Stimulated activated CD8-positive, alpha-beta memory T cell treated with anti-CD3 and anti-CD28 coated beads, Interleukin-7, amount 100 ng/mL, for 4 hours (primary cell): ENCODE measurements around the gene CPLANE2.
"Not testable (repeated sequence)": the region's sequence is repeated elsewhere in the genome, so short reads cannot be mapped to it uniquely, and the experiment has no call there.

Source experiments
- DNase-seq, 2 donors: peaks; one replicate each; pipeline ENCODE4 v3.0.0-alpha.2; 2020; ENCODE audit warnings: low read depth in 2 of 2

CPLANE2 gene

DNA sequence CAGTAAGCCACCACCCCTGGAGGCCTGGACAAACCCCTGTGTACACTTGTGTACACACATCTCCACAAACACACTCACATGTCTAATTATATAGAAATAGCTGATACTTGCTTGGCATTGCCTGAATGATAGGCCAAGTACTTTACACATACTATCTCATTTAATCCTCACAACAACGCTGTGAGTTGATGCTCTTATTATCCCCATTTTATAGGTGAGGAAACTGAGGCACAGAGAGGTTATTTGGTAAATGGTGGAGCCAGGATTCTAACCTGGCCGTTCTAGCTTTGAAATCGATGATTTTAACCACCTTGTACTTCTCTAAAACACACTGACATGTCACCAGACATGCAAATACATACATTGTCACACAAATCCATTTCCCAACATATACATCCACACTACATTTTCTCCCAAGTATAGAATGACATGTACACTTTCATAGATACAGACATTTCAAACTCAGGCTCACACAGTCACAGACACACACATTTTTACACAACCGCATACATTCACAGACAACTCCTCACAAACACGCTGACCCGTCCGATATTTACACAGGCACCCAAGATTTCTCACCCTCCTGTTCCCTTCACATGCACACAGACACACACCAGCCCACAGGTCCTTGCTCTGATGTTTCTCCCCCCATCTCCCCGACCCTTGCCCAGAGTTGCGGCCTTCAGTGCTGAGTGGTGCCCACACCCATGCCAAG is 27.7 kb downstream of the CPLANE2 start:
- no peak for DNase-seq

DNA sequence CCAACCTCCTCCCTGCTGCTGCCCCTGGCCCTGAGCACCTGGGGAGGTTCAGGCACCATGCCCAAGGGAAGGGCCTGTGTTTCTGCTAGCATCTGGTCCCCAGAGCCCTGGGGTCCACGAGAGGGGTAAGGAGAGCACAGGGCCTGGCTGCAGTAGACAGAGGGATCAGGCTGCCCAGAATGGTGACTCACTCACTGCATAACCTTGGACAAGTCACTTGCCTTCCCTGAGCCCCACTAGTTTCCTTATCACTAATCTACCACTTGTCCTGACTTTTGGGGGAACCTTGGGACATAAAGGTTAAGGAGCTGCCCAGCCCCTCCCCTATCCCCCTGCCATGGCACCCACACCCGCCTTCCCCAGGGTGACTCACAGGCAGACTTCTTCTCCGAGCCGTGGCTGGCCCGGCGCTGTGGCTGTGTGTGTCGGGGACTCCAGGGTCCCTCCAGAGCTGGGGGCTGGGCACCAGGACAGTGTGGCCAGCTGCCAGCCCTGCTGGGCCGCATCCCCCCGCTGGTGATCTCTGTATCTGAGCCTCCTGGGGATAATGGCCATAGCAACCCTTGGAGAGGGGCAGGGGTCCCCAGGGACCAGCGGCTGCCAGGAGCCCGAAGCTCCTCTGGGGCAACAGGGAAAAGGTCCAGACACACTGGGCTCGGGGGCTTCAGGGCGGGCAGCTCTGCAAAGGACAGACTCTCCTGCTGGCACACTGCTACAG is 28.6 kb downstream of the CPLANE2 start:
- DNase-seq = no peak

DNA sequence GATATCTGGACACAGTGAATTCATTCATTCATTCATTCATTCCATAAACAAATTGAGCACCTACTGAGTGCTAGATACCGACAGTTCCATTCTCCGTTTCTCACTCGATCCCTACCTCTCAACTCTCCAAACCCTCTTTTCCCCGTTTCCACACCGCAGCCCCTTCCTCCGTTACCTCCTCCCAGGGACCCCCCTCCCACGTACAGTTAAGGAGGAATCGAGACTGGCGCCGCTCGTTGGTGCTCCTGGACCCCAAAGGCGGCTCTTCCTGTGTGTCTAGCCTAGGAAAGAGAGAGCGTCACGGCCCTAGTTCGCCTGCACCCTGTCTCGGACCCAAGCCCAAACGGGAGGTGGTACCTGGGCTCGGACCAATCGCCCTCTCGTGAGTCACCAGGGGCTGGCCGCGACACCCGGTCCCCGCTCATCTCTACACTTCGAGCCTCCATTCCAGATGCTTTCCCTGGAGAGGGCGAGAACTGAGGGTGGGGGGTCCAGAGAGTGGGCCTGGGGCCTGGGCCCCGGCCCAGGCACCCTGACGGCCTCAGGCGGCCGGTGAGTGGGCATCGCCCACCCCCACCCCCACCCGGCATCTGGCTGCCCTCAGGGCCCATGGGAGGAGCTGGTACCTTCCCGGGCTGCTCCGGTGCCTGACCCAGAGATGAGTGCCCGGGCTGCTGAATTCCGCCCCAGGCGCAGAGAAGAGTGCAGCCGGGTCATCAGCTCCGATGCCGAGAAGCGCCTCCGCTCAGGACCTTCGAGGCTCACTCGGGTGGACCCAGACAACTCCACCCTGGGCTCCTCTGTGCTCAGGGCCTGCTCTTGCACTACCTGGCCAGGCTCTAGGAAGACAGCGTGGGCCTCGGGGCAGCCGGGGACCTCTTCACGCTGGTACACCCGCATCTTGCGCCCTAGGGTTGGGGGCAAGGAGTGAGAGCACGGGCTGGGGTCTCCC is 29.4 kb downstream of the CPLANE2 start:
- DNase-seq = no peak

DNA sequence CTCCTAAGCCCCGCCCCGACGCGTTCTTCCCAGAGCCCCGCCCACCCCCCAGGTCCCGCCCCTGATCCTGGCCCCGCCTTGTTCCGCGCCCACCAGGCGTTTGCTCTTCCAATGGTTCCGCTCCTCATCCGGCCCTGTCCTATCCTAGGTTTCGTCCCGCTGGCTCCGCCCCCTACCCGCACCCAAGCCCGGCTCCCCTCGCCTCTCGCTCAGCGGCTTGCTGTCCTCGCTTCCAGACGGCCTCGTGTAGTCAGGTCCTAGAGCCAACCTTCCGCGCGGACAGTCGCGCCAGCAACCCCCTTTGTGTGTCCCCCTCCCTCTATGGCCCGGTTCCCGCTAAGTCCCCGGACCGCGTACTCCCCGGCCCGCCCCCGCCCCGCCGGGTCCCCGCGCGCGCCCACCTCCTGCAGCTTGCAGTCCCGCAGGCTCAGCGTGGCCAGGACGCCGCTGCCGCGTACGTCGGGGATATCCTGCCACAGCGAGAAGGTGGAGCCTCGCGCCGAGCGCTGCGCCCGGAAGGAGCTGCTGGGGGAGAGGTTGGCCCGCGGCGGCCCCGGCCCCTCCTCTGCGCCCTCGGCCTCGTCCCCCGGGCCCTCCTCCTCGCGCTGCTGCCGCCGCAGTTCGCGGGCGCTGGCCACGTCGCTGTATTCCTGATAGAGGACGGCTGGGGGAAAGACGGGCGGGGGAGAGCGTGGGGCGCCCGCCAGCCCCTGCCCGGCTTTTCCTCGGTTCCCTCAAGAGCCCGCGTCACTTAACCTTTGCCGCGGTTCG is 30.3 kb downstream of the CPLANE2 start:
- DNase-seq = peak; percentile 86 to 87

DNA sequence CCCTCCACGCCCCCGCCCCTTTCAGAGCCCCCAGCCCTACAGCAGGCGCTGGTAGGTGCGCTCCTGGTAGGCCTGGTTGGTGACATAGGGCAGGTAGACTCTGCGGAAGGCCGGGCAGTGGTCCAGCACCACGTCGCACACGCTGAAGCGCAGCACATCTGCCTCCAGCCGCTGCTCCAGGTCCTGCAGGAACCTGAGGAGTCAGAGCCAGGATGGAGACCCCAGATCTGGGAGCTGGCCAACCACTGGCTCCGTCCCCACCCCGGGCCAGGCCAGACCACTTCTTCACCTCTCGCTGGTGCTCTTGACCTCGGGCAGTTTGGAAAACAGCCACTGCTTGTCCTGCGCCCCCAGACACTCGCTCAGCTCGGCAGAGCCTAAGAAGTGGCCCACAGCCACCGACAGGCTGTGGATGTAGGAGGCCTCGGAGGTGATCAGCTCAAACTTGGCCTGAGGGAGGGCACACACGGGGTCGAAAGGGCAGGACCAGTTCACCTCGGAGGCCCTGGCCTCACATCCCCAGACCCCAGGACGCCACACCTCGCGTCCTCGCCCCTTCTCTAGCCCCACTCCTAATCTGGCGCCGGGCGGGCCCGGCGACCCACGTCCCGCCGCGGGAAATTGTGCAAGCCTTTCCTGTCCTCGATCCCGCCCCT is 31.0 kb downstream of the CPLANE2 start:
- no peak for DNase-seq

DNA sequence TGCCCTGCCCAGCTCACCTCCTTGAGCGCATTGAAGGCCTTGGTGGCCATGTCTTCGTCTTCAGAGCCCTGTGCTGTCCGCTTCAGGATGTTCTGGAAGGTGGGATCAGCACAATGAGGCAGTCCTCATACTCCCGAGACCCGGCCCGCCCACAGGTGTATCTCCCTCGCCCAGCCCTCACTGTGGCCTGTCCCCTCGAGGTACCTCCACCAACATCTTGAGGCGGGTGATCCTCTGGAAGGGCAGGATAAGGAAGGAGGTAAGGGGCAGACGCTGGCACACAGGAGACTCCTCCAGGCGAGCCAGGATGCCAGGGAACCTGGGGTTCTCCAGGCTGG is 31.7 kb downstream of the CPLANE2 start:
- no peak for DNase-seq

DNA sequence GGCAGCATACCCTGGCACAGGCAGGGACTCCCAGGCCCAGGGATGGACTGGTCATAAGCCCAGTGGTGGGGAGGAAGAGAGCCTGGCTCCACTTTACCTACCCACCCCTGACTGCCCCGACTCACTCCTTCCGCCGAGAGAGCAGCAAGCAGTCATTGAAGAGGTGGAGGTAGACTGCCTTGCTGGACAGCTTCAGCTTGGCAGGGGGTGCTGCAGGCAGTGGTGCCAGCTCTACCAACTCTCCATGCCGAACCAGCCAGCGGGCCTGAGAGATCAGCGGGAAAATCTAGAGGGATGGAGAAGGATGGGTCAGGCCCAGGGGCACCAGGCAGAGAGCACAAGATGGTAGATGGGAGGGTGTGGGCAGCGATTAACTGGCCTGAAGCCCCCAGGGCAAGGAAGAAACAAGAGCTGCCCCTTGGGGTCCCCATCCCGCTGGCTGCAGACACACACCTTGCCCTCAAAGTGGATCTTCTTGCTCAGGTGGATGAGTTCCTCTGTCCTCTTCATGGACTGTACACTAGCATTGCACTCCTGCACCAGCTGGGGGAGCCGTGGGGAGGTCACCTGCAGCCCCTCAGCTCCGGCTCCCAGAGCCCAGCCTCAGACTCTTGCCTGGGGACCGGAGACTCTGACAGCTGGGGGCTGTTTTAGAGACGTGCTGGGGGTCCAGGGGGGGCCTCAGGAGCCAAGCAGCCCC is 32.2 kb downstream of the CPLANE2 start:
- peak in 1 of 2 donors; percentile 16 for DNase-seq

DNA sequence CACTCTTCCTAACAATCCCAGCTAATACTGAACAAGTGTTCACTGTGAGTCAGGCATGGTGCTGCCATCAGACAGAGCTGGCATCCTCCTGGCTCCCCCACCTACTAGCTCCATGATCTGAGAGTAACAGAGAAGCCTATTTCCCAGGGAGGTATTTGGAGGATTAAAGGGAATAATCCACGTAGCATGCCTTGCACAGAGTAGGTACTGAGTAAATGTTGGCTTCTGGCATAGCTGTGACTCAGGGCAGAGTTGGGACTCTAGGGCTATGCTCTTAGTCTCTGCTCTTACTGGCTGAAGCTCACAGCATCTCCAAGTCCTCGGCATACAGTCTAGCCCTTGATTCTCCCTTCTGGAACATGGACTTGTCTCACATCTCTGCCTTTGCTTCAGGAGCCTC is 32.8 kb downstream of the CPLANE2 start:
- no peak for DNase-seq

DNA sequence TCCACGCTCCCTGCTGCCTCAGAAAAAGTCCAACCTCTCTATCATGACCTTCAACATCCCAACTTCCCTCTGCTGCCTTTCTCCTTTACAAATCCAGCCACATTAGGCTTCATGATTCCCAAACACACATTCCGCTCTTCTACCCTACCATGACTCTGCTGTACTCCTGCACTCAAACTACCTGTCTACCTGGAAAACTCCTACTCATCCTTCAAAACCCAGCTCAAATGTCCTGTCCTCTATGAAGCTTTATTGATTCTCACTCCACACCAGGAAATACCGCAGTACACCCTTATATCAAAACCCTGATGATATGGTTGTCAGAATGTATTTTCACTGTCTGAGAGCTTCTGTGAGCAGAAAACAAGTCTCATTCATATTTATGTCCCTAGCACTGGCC is 33.4 kb downstream of the CPLANE2 start:
- DNase-seq = no peak

DNA sequence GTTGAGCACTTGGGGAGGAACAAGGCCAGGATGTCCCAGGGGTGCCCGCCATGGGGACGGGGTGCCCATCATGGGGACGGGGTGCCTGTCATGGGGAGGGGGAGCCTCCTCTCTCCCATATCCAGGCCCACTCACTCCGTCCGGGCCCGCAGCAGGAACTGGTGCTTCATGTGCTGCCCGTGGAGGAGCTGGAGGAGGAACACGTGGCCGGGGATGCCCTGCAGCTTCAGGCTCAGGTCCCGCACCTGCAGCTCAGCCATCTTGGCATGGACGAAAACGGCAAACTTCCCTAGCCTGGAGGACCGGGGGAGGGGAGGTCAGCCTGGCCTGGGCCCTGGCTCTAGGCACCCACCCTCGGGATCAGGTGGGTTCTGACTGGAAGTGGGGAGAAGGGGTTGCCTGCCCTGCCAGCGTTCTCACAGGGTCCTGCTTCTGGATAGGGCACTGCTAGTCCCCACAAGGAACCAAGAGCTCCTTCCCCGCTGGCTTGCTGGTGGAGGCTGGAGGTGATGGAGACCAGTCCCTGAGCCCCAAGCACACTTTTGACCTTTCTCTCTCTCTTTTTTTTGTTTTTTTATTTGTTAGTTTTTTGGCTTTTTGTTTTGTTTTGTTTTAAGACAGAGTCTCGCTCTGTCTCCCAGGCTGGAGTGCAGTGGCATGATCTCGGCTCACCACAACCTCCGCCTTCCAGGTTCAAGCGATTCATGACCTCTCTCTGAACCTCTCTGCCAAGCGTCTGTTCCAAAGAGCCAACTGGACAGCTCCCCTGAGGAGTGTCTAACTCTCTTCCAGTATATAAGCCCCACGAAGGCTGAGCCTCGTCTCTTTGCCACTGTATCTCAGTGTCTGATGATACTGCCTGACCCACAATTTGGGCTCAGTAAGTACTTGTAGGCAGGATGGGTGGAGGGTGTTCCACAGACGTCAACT is 34.4 kb downstream of the CPLANE2 start:
- DNase-seq = no peak

DNA sequence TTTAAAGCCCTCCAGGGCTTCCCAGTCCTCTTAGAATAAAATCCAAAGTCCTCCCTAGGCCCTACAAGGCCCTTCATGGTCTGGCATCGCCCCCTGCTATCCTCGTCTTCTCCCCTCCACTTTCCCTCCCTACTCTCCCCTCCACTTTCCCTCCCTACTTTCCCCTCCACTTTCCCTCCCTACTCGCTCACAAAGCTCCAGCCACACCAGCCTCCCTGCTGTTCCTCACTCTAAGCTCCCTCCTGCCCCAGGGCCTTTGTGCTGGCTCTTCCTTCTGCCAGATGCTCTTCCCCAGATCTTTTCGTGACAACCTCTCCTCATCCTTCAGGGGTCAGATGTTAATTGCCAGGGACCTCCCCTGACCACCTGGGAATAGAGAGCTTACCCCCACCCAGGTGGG is 37.3 kb downstream of the CPLANE2 start:
- DNase-seq = no peak

DNA sequence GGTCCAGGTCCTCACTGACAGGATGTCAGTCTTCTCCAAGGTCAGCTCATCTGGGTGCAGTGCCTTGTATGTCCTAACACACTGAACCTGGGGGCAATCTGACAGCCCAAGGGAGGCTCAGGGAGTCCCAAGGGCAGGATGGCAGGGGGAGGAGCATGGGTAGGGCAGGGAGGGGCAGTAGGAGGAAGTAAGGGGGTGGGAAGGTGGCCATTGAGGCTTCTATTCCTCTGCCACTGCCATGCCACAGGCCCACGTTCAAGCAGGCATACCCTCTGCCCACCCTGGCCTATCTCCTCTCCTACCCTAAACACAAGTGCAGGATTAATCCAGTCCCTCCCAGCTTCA is 37.9 kb downstream of the CPLANE2 start:
- DNase-seq = no peak

DNA sequence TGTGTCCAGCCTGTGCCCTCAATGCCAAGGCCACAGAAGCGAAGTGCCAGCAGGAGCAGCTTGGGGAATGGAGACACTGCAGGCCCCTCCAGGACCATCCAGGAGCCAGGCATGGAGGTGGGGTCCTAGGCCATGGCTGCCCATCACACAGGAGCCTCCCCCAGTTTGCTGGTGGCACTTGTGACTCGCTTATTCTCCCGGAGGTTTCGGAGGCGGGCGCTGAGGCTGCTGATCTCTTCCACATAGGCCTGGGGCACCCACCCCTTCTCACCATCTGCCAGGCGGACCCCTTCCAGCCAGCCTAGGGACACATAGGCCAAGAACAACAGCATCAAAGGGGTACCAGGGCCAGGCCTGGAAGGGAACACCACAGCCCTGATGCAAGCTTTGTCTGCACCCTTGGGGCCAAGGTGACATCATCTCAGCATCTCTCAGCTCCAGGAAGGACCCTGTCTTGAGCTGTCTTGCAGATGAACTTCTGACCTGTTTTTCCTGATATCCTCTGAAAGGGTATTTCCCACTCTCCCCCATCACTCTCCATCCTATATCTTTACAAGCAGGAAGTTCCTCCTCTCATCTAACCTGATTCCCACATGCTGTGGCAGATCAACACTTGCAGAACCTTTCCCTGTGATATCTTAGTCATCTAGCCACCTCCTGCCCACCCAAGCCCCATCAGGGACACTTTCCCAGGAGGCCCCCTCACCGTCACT is 38.4 kb downstream of the CPLANE2 start:
- DNase-seq = no peak

DNA sequence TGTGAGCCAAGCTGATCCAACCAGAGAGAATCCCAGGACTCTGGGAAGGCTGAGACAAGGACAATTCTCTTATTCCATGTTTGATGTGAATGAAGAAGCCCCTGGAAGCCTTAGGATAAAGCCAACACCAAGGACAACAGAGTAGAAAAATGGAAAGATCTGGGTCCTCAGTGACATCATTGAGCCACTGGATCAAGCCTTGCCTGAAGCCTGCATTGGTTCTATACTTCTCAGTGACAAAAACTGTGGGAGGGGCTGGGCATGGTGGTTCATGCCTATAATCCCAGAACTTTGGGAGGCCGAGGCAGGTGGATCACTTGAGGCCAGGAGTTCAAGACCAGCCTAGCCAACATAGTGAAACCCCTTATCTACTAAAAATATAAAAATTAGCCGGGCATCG is 40.1 kb downstream of the CPLANE2 start:
- DNase-seq = no peak

DNA sequence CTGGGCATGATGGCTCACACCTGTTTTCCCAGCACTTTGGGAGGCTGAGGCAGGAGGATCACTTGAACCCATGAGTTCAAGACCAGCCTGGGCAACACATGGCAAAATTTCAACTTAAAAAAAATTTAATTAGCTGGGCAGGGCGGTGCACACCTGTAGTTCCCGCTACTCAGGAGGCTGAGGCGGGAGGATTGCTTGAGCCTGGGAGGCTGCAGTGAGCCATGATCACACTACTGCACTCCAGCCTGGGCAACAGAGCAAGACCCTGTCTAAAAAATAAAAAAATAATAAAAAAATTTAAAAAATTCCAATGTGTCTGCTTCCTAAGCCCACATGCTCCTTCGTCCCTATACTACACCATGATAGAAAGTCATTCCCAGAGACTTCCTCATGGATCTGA is 40.8 kb downstream of the CPLANE2 start:
- not testable (repeated sequence) for DNase-seq

DNA sequence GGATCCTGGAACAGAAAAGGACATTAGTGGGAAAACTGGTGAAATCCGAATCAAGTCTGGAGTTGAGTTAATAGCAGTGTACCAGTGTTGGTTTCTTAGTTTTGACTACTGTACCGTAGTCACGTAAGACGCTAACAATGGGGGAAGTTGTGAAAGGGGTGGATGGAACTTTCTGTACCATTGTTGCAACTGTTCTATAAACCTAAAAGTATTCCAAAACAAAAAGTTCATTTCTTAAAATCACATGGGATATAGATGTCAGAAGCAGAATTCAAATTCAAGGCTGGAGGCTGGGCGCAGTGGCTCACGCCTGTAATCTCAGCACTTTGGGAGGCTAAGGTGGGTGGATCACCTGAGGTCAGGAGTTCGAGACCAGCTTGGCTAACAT is 41.5 kb downstream of the CPLANE2 start:
- no peak for DNase-seq

DNA sequence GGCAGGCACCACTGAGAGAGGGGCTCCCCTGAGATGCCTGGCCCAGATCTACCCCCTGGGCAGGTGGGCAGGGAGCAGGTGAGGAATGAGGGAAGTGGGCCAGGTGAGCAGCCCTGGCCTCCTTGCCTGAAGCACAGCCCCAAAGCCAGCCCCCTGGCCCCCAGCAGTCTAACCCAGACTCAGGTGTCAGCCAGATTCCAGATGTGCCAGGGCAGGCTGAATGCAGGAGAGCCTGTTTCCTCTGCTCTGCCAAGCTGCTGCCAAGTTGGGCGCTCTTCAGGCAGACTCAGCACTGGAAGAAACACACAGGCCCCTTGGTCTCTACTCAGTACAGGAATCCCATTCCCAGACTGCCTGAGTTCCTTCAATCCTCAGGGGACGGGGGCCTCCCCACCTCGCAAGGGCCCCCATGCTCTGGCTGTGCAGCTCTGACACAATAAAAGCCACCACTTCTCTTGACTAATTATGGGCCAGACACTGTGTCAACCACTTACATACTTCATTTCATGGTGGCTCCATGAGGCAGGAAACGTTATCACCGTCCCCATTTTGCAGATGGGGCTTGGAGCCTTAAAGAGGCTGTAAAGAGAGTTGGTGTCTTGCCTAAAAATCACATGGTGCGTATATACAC is 45.0 kb downstream of the CPLANE2 start:
- DNase-seq = no peak

DNA sequence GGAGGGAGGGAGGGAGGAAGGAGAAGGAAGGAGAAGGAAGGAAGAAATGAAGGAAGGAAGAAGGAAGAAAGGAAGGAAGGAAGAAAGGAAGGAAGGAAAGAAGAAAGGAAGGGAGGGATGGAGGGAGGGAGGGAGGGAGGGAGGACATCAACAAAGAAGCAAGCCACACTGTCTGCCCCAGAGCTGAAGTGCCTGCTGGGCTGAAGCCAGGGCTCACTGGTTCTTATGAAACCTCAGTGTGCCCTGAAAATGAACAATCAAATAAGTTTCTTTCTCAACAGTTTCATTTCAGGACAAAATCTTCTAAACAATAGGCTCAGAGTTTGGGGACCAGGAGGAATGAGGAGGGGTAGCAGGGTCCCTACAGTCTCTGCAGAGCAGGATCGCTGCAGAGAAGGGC is 45.7 kb downstream of the CPLANE2 start:
- DNase-seq = no peak
